Measurements from ENCODE around the gene CD93.

The CD93 gene

GRCh38 chr20:23130622-23131140, 44.6 kb upstream of the CD93 start:
- Histone ChIP-seq H3K18ac (ENCODE audit: low read length) (no peak overlapping the region), H3K23ac (ENCODE audit: low read length) (no peak overlapping the region), H3K4me2 (ENCODE audit: low read length) (no peak overlapping the region), H3K27me3 (ENCODE audit: insufficient read depth, low read length, poor library complexity) (no peaks in the 10 kb centered on the region), H2BK15ac (replicated peaks; ENCODE audit: low read depth) (no peak overlapping the region), H3K4me3 (ENCODE audit: low read length) (no peak overlapping the region), H3K56ac (ENCODE audit: low read length) (no peak overlapping the region), H2BK120ac (ENCODE audit: low read depth, low read length) (no peak overlapping the region), H3K79me1 (ENCODE audit: low read length) (no peaks in the 10 kb centered on the region), H4K8ac (ENCODE audit: low read depth, low read length) (no peak overlapping the region), H3K36me3 (ENCODE audit: control insufficient read depth, insufficient read depth, low read length) (no peaks in the 10 kb centered on the region), H2BK5ac (ENCODE audit: low read length) (no peak overlapping the region), H3K79me2 (ENCODE audit: control insufficient read depth, insufficient read depth, low read length) (no peaks in the 10 kb centered on the region), H4K5ac (ENCODE audit: low read length) (no peak overlapping the region), H3K4ac (ENCODE audit: low read depth, low read length) (no peak overlapping the region), H3K9ac (ENCODE audit: low read length) (no peak overlapping the region), H3K4me1 (ENCODE audit: control insufficient read depth, low read depth, low read length) (no peaks in the 10 kb centered on the region), H3K27ac (ENCODE audit: low read depth, low read length) (no peak overlapping the region), H2AK5ac (ENCODE audit: low read length) (no peak overlapping the region)
- DNase-seq: no peak
- WGBS (ENCODE audit: extremely low coverage, insufficient coverage, low lambda C conversion rate): no CpG with 5 or more reads among the region's 4 CpGs

GRCh38 chr20:23129891-23130621, 43.9 kb upstream of the CD93 start:
- H4K8ac ChIP-seq (ENCODE audit: low read depth, low read length): no peak overlapping the region
- H3K23ac ChIP-seq (ENCODE audit: low read length): no peak overlapping the region
- H2AK5ac ChIP-seq (ENCODE audit: low read length): no peak overlapping the region
- no peak overlapping the region for H3K4me2 ChIP-seq (ENCODE audit: low read length)
- H3K79me2 ChIP-seq (ENCODE audit: control insufficient read depth, insufficient read depth, low read length): no peaks in the 10 kb centered on the region
- no peak overlapping the region for H3K9ac ChIP-seq (ENCODE audit: low read length)
- no peak overlapping the region for H3K4me3 ChIP-seq (ENCODE audit: low read length)
- H3K56ac ChIP-seq (ENCODE audit: low read length): no peak overlapping the region
- no peak overlapping the region for H3K27ac ChIP-seq (ENCODE audit: low read depth, low read length)
- H3K18ac ChIP-seq (ENCODE audit: low read length): no peak overlapping the region
- H3K4me1 ChIP-seq (ENCODE audit: control insufficient read depth, low read depth, low read length): no peaks in the 10 kb centered on the region
- H3K36me3 ChIP-seq (ENCODE audit: control insufficient read depth, insufficient read depth, low read length): no peaks in the 10 kb centered on the region
- H2BK5ac ChIP-seq (ENCODE audit: low read length): no peak overlapping the region
- H3K27me3 ChIP-seq (ENCODE audit: insufficient read depth, low read length, poor library complexity): no peaks in the 10 kb centered on the region
- DNase-seq: no peak
- no peak overlapping the region for H4K5ac ChIP-seq (ENCODE audit: low read length)
- no peaks in the 10 kb centered on the region for H3K79me1 ChIP-seq (ENCODE audit: low read length)
- no peak overlapping the region for H2BK120ac ChIP-seq (ENCODE audit: low read depth, low read length)
- no CpG with 5 or more reads among the region's 12 CpGs for WGBS (ENCODE audit: extremely low coverage, insufficient coverage, low lambda C conversion rate)
- no peak overlapping the region for H3K4ac ChIP-seq (ENCODE audit: low read depth, low read length)
- no peak overlapping the region for H2BK15ac ChIP-seq (replicated peaks; ENCODE audit: low read depth)

- Histone ChIP-seq H3K56ac (ENCODE audit: low read length) (no peak overlapping the region), H3K27ac (ENCODE audit: low read depth, low read length) (no peak overlapping the region), H3K4ac (ENCODE audit: low read depth, low read length) (no peak overlapping the region), H3K79me2 (ENCODE audit: control insufficient read depth, insufficient read depth, low read length) (no peaks in the 10 kb centered on the region), H3K23ac (ENCODE audit: low read length) (no peak overlapping the region), H3K4me2 (ENCODE audit: low read length) (no peak overlapping the region), H3K9ac (ENCODE audit: low read length) (no peak overlapping the region), H3K18ac (ENCODE audit: low read length) (no peak overlapping the region), H3K4me3 (ENCODE audit: low read length) (no peak overlapping the region), H4K5ac (ENCODE audit: low read length) (no peak overlapping the region), H3K27me3 (ENCODE audit: insufficient read depth, low read length, poor library complexity) (no peaks in the 10 kb centered on the region), H2BK120ac (ENCODE audit: low read depth, low read length) (no peak overlapping the region), H3K79me1 (ENCODE audit: low read length) (no peaks in the 10 kb centered on the region), H2BK15ac (replicated peaks; ENCODE audit: low read depth) (no peak overlapping the region), H3K4me1 (ENCODE audit: control insufficient read depth, low read depth, low read length) (no peaks in the 10 kb centered on the region), H2AK5ac (ENCODE audit: low read length) (no peak overlapping the region), H2BK5ac (ENCODE audit: low read length) (no peak overlapping the region), H4K8ac (ENCODE audit: low read depth, low read length) (no peak overlapping the region), H3K36me3 (ENCODE audit: control insufficient read depth, insufficient read depth, low read length) (no peaks in the 10 kb centered on the region)
- no peak for DNase-seq
- no CpG with 5 or more reads among the region's 2 CpGs for WGBS (ENCODE audit: extremely low coverage, insufficient coverage, low lambda C conversion rate)
Observed at GRCh38 chr20:23129266-23129665, 43.1 kb upstream of the CD93 start.

GRCh38 chr20:23128461-23129125, 42.5 kb upstream of the CD93 start:
- no peak overlapping the region for H3K9ac ChIP-seq (ENCODE audit: low read length)
- no peak overlapping the region for H2BK120ac ChIP-seq (ENCODE audit: low read depth, low read length)
- H2AK5ac ChIP-seq (ENCODE audit: low read length): no peak overlapping the region
- no peak overlapping the region for H4K8ac ChIP-seq (ENCODE audit: low read depth, low read length)
- no peak overlapping the region for H2BK15ac ChIP-seq (replicated peaks; ENCODE audit: low read depth)
- no peaks in the 10 kb centered on the region for H3K27me3 ChIP-seq (ENCODE audit: insufficient read depth, low read length, poor library complexity)
- H3K4me2 ChIP-seq (ENCODE audit: low read length): no peak overlapping the region
- no CpG with 5 or more reads among the region's 13 CpGs for WGBS (ENCODE audit: extremely low coverage, insufficient coverage, low lambda C conversion rate)
- no peaks in the 10 kb centered on the region for H3K4me1 ChIP-seq (ENCODE audit: control insufficient read depth, low read depth, low read length)
- no peak overlapping the region for H3K4me3 ChIP-seq (ENCODE audit: low read length)
- no peaks in the 10 kb centered on the region for H3K36me3 ChIP-seq (ENCODE audit: control insufficient read depth, insufficient read depth, low read length)
- no peak overlapping the region for H3K18ac ChIP-seq (ENCODE audit: low read length)
- H4K5ac ChIP-seq (ENCODE audit: low read length): no peak overlapping the region
- H3K79me2 ChIP-seq (ENCODE audit: control insufficient read depth, insufficient read depth, low read length): no peaks in the 10 kb centered on the region
- no peak overlapping the region for H2BK5ac ChIP-seq (ENCODE audit: low read length)
- H3K23ac ChIP-seq (ENCODE audit: low read length): peak overlapping the region; percentile 51
- H3K79me1 ChIP-seq (ENCODE audit: low read length): no peaks in the 10 kb centered on the region
- no peak overlapping the region for H3K27ac ChIP-seq (ENCODE audit: low read depth, low read length)
- DNase-seq: no peak
- no peak overlapping the region for H3K4ac ChIP-seq (ENCODE audit: low read depth, low read length)
- H3K56ac ChIP-seq (ENCODE audit: low read length): no peak overlapping the region

- WGBS (ENCODE audit: extremely low coverage, insufficient coverage, low lambda C conversion rate): no CpG with 5 or more reads among the region's 14 CpGs
- no peak overlapping the region for H3K4me3 ChIP-seq (ENCODE audit: low read length)
- no peak for DNase-seq
- H3K79me2 ChIP-seq (ENCODE audit: control insufficient read depth, insufficient read depth, low read length): no peaks in the 10 kb centered on the region
- no peaks in the 10 kb centered on the region for H3K36me3 ChIP-seq (ENCODE audit: control insufficient read depth, insufficient read depth, low read length)
- H3K9ac ChIP-seq (ENCODE audit: low read length): no peak overlapping the region
- H3K18ac ChIP-seq (ENCODE audit: low read length): no peak overlapping the region
- H2BK120ac ChIP-seq (ENCODE audit: low read depth, low read length): no peak overlapping the region
- H3K27ac ChIP-seq (ENCODE audit: low read depth, low read length): no peak overlapping the region
- no peaks in the 10 kb centered on the region for H3K79me1 ChIP-seq (ENCODE audit: low read length)
- no peak overlapping the region for H3K56ac ChIP-seq (ENCODE audit: low read length)
- H3K4ac ChIP-seq (ENCODE audit: low read depth, low read length): no peak overlapping the region
- H4K5ac ChIP-seq (ENCODE audit: low read length): no peak overlapping the region
- H4K8ac ChIP-seq (ENCODE audit: low read depth, low read length): no peak overlapping the region
- H3K27me3 ChIP-seq (ENCODE audit: insufficient read depth, low read length, poor library complexity): no peaks in the 10 kb centered on the region
- H3K4me1 ChIP-seq (ENCODE audit: control insufficient read depth, low read depth, low read length): no peaks in the 10 kb centered on the region
- no peak overlapping the region for H2BK5ac ChIP-seq (ENCODE audit: low read length)
- no peak overlapping the region for H2BK15ac ChIP-seq (replicated peaks; ENCODE audit: low read depth)
- H3K23ac ChIP-seq (ENCODE audit: low read length): no peak overlapping the region
- H3K4me2 ChIP-seq (ENCODE audit: low read length): no peak overlapping the region
- no peak overlapping the region for H2AK5ac ChIP-seq (ENCODE audit: low read length)
Observed at GRCh38 chr20:23127506-23128279, 41.6 kb upstream of the CD93 start.
